Measurements from ENCODE around the gene CDS2. TPM values are rescaled to one million over a fixed set of nuclear protein-coding genes. Genes with fewer than 3 reads are reported as not detected.
"Not testable (repeated sequence)": the region's sequence is repeated elsewhere in the genome, so short reads cannot be mapped to it uniquely, and the experiment has no call there.

CDS2 gene
- total RNA-seq: 56.1 and 67.9 TPM in 2 replicates

- peak; percentile 94 for DNase-seq (ENCODE audit: low read depth)
These were observed at the start of gene CDS2 for GRCh38 chr20:5126512-5127203. TSS of gene CDS2 (plus strand) at chr20:5127008. CDS start at chr20:5127093, 85 bp downstream.

DNA sequence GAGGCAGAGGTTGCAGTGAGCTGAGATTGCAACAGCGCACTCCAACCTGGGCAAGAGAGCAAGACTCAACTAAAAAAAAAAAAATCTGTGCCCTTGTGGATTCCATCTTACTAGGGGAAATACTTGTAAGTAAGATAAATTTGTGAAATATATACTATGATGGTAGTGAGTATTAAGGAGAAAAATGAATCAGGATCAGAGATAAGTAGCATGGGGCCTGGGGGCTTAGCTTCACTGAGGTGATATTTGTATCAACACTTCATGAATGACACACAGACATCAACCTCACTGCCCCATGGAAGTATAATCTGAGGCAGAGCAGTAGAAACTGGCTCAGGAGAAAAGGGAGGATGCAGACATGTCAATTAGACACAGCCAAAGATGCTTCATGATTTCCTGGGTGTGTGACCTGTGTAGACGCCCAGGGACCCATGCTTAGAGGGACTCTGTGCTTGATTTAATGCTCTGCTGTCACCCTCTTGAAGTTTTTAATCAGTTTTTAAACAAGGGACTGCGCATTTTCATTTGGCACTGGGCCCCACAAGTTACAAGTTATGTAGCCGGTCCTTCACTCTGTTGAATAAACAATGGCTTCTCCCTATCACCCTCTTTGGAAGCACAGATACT is 48.9 kb upstream of the CDS2 start:
- no peak for DNase-seq (ENCODE audit: low read depth)

- DNase-seq (ENCODE audit: low read depth): no peak
These were observed 48.3 kb upstream of the CDS2 start for GRCh38 chr20:5078399-5078958.

DNA sequence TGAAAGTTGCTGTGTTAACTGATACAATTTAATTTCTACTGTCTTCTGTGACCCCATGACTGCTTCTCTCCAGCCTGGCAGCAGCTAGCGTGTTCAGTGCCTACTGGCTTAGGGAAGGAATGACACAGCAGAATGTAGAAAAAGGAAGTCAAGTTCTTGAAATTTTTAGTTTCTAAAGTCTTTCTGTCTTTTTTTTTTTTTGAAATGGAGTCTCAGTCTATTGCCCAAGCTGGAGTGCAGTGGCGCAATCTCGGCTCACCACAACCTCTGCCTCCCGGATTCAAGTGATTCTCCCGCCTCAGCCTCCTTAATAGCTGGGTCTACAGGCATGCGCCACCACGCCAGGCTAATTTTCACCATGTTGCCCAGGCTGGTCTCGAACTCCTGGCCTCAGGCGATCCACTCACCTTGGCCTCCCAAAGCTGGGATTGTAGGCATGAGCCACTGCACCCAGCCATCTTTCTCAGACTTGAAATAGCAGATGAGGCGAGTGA is 46.4 kb upstream of the CDS2 start:
- DNase-seq (ENCODE audit: low read depth): peak; percentile 75

- DNase-seq (ENCODE audit: low read depth): no peak
These were observed 41.4 kb upstream of the CDS2 start for GRCh38 chr20:5085380-5085779.

GRCh38 chr20:5088688-5089087 is 38.1 kb upstream of the CDS2 start:
- no peak for DNase-seq (ENCODE audit: low read depth)

DNA sequence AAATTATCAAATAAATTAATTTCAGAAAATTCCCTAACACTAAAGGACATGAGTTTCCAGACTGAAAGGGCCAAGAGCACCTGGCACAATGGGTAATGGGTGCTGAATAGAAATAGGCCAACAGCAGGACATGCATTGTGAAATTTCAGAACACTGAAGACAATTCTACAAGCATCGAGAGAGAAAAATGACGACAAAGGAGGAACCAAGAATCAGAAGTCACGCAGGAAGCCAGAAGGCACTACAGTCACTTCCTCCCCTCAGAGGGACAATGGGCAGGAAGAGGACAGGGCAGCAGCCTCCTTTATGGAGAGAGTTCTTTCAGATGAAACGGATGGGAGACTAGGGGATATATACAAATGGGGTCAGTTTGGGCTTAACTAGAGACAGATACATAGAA is 36.6 kb upstream of the CDS2 start:
- DNase-seq (ENCODE audit: low read depth): no peak

- no peak for DNase-seq (ENCODE audit: low read depth)
These were observed 34.9 kb upstream of the CDS2 start for GRCh38 chr20:5091902-5092301.

- no peak for DNase-seq (ENCODE audit: low read depth)
These were observed 34.0 kb upstream of the CDS2 start for GRCh38 chr20:5092765-5093339.

- no peak for DNase-seq (ENCODE audit: low read depth)
These were observed 31.4 kb upstream of the CDS2 start for GRCh38 chr20:5095454-5095853.

DNA sequence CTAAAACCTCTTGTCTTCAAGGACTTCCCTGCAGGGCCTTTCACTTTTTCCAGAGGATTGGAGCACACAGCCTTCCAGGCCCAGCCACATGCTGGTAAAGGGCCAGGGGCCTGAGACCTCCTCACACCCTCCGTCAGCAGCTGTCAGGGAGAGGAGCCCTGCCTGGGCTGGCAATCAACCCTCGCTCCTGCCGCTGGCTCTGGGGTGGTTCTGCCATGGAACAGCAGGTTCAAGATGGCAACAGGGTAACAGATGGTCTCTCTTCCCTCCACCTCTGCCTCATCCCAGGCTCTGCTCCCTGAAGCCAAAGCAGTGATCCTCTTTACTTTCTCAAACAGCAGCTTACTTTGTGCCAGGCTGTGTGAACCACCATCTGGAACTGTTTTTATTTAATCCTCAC is 30.9 kb upstream of the CDS2 start:
- no peak for DNase-seq (ENCODE audit: low read depth)

DNA sequence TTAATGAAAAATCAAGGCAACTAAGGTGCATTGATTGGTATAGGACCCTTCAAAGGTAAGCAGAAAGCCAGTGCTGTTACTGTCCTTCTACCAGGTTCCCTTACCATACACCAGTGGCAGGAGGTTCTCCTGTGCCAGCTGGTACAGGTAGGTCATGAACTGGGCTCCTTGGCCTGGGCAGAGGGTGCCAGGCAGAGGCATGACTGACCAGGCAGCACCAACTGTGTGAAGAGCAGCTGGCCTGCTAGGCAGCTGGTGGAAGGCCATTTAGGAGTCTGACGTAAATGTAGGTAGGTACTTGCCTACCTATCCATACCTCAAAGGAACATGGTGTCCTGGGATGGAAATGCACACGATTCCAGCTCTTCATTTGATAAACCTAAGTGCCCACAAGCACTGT is 30.3 kb upstream of the CDS2 start:
- DNase-seq (ENCODE audit: low read depth): no peak

- DNase-seq (ENCODE audit: low read depth): not testable (repeated sequence)
These were observed 27.8 kb upstream of the CDS2 start for GRCh38 chr20:5099009-5099408.

DNA sequence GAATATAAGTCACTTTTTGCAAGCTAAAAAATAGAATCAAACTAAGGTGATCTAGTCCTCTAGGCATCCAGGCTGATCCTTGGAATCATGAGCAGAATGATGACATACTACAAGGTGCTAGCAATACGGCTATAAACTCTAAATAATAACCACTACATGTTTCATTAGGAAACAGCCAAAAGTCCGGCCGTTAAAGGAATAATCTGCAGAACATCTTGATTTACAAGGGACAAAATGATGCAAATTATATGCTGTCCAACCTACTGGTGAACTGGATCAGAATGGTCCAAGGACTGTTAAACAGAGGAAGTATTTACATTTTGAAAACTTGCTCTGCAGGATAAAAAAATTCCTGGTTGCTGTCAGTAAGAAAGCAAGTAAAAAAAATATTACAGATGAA is 26.9 kb upstream of the CDS2 start:
- not testable (repeated sequence) for DNase-seq (ENCODE audit: low read depth)

- peak; percentile 40 for DNase-seq (ENCODE audit: low read depth)
These were observed 26.0 kb upstream of the CDS2 start for GRCh38 chr20:5100684-5101347.

- no peak for DNase-seq (ENCODE audit: low read depth)
These were observed 22.3 kb upstream of the CDS2 start for GRCh38 chr20:5104479-5104878.

DNA sequence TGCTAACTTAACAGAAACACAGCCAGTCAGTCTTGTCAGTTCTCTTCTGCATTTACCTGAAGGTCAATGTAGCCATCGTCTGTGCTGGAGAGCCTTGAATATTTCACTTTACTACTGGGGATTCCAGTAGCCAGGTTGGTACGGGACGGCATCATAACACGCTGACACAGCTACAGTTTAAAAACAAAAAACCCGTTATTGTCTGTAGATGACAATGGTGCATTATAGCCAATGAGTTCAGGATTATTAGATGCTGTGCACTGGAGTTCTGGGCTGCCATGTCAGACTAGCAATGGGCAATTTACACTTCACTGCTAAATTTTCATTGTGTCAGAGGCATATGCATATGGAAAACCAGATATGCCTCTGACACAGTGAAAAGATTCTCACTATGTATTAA is 17.5 kb upstream of the CDS2 start:
- DNase-seq (ENCODE audit: low read depth): no peak

DNA sequence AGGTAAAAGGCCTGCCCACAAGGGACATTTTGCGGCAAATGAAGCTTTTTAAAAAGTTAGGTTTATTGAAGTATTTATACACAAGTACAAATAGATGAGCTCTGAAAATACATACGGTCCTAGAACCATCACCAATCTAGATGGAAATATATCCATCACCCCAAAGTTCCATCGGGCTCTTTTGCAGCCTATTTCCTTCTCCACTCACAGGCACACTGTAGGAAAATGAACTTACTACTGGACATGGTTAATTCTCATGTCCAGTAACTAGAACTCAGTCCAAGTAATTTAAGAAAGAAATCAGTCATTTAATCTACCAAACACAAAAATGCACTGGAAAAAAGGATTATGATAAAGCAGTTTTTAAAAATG is 13.2 kb upstream of the CDS2 start:
- no peak for DNase-seq (ENCODE audit: low read depth)

- no peak for DNase-seq (ENCODE audit: low read depth)
These were observed 12.4 kb upstream of the CDS2 start for GRCh38 chr20:5114403-5114802.

- DNase-seq (ENCODE audit: low read depth): no peak
These were observed 9.9 kb upstream of the CDS2 start for GRCh38 chr20:5116875-5117274.

- no peak for DNase-seq (ENCODE audit: low read depth)
These were observed 8.3 kb upstream of the CDS2 start for GRCh38 chr20:5118220-5119142.

- DNase-seq (ENCODE audit: low read depth): no peak
These were observed 7.7 kb upstream of the CDS2 start for GRCh38 chr20:5119143-5119434.

Measured in renal cortical epithelial cell (primary cell).